Measurements from ENCODE around the gene CMSS1.

- no peak for TF ChIP-seq CTCF (IDR thresholded peaks at IDR 0.05)
- no peak for TF ChIP-seq POLR2A (IDR thresholded peaks at IDR 0.05)
Measured at GRCh38 chr3:100100425-100100824, 282.8 kb downstream of the CMSS1 start.
